PC-9 (cell line): ENCODE data around the gene PCDHGB2. TPM values are rescaled to one million over a fixed set of nuclear protein-coding genes. Genes with fewer than 3 reads are reported as not detected.
"Not testable (repeated sequence)": the region's sequence is repeated elsewhere in the genome, so short reads cannot be mapped to it uniquely, and the experiment has no call there.

ENCODE experiments used
- BruUV-seq: library from RNA; stranded (reverse); fragments of 400-500 nt; replicated peaks from 2 replicates; lab custom pipeline; 2021; lab: Mats Ljungman, UMichigan
- CTCF ChIA-PET: fragments of 300-600 bp; sonication (Branson Sonifier 250); formaldehyde crosslinking; loops from one replicate; lab custom pipeline; 2022; ENCODE audit warnings: antibody characterized with exemption; lab: Charles Lee
- POLR2A ChIA-PET: fragments of 300-600 bp; sonication (Branson Sonifier 250); formaldehyde crosslinking; loops from one replicate; lab custom pipeline; 2022; ENCODE audit warnings: antibody characterized with exemption; ENCODE audit not compliant: unreplicated experiment; lab: Charles Lee
- DNase-seq, 2 experiments: peaks; one replicate each; pipeline versions ENCODE4 v3.0.0 to v3.0.0-alpha.2; 2015 to 2022; ENCODE audit warnings: mixed read lengths in 1 of 2
- H2AFZ ChIP-seq: fragments of 200-600 bp; sonication (generic); 2 replicates; pipeline ENCODE4 v1.8.1; 2017; ENCODE audit warnings: antibody characterized with exemption
- H3F3A ChIP-seq: fragments of 200-600 bp; sonication (generic); 2 replicates; pipeline ENCODE4 v1.8.1; 2017; ENCODE audit warnings: antibody characterized with exemption, mild to moderate bottlenecking, low read depth; ENCODE audit not compliant: insufficient read depth
- H3K27ac ChIP-seq: fragments of 200-600 bp; sonication (generic); 2 replicates; pipeline ENCODE4 v1.6.1; 2016; ENCODE audit warnings: mixed run types
- H3K27me3 ChIP-seq: fragments of 200-600 bp; sonication (generic); 2 replicates; pipeline ENCODE4 v1.6.1; 2016; ENCODE audit warnings: low read depth, mixed run types; ENCODE audit not compliant: insufficient read depth
- H3K36me3 ChIP-seq: fragments of 200-600 bp; sonication (generic); 2 replicates; pipeline ENCODE4 v1.6.1; 2016; ENCODE audit warnings: low read depth, mixed run types
- H3K4me1 ChIP-seq: fragments of 200-600 bp; sonication (generic); replicated peaks from 2 replicates; pipeline ENCODE4 v1.6.1; 2016; ENCODE audit warnings: mixed run types; ENCODE audit not compliant: insufficient read depth
- H3K4me2 ChIP-seq: fragments of 200-600 bp; sonication (generic); 2 replicates; pipeline ENCODE4 v1.6.1; 2017; ENCODE audit warnings: mixed run types
- H3K4me3 ChIP-seq: fragments of 200-600 bp; sonication (generic); 2 replicates; pipeline ENCODE4 v1.6.1; 2016; ENCODE audit warnings: mixed run types
- H3K79me2 ChIP-seq: fragments of 200-600 bp; sonication (generic); 2 replicates; pipeline ENCODE4 v1.6.1; 2017; ENCODE audit warnings: low read depth, mixed run types
- H3K9me2 ChIP-seq: fragments of 200-600 bp; sonication (generic); 2 replicates; pipeline ENCODE4 v1.8.1; 2017; ENCODE audit warnings: mild to moderate bottlenecking; ENCODE audit not compliant: insufficient read depth
- H3K9me3 ChIP-seq: fragments of 200-600 bp; sonication (generic); 2 replicates; pipeline ENCODE4 v1.8.1; 2016; ENCODE audit warnings: low read depth; ENCODE audit not compliant: insufficient read depth
- H4K20me1 ChIP-seq: fragments of 200-600 bp; sonication (generic); 2 replicates; pipeline ENCODE4 v1.8.1; 2017; ENCODE audit not compliant: insufficient read depth
- EZH2 ChIP-seq: fragments of 200-600 bp; sonication (generic); IDR thresholded peaks from 2 replicates; pipeline ENCODE4 v1.8.0; 2017; ENCODE audit warnings: antibody characterized with exemption, low read depth
- intact Hi-C: fragments of 100-400 bp; cut with micrococcal nuclease; formaldehyde crosslinking; loops from one replicate; pipeline ENCODE4 v1.10.0; 2022; ENCODE audit not compliant: unreplicated experiment
- total RNA-seq: library from RNA; stranded (reverse); gene quantifications from 2 replicates; pipeline ENCODE4 v1.2.3, GENCODE V29; 2021
- TF ChIP-seq, protein P1 (sequence below): fragments of 200-600 bp; sonication (generic); conservative IDR thresholded peaks from 2 replicates; pipeline ENCODE4 v1.6.1; 2017; ENCODE audit warnings: mixed run types, antibody characterized with exemption, mild to moderate bottlenecking, moderate library complexity

PCDHGB2 gene
- total RNA-seq, 1 experiment from 2014 or later, result 0.28 TPM

DNA sequence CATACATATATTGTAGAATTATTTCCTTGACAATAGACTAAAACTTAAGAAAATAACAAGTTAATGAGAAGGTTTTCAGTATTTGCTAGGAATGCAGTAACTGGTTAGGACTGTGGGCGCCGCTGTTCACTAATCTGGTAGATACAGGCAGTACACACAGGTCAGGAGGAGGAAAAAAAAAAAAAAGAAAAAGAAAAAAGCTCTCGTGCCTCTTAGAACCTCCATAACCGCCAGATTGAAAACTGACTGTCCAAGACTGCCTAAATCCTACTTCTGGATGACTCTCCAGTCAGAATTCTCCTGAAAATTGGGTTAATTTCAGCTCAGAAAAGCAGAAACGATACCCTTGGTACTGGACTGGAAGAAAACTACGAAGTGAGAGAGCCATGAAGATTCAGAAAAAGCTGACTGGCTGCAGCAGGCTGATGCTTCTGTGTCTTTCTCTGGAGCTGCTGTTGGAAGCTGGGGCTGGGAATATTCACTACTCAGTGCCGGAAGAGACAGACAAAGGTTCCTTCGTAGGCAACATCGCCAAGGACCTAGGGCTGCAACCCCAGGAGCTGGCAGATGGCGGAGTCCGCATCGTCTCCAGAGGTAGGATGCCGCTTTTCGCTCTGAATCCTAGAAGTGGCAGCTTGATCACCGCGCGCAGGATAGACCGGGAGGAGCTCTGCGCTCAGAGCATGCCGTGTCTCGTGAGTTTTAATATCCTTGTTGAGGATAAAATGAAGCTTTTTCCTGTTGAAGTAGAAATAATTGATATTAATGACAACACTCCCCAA is 29.3 kb upstream of the PCDHGB2 start, which contains the start of gene PCDHGA1:
Gene PCDHGA1 (plus strand): TSS at position 216 of the 782 bp plus-strand sequence.
- CTCF ChIA-PET, result interaction anchor here (0.6 to 1.2 kb wide), 7 partner anchors 10 to 245 kb away, joined by 3 to 6 read pairs (median 3); partner anchors contain the start of genes PCDHGB3 and TAF7
- no TSS peak for BruUV-seq

DNA sequence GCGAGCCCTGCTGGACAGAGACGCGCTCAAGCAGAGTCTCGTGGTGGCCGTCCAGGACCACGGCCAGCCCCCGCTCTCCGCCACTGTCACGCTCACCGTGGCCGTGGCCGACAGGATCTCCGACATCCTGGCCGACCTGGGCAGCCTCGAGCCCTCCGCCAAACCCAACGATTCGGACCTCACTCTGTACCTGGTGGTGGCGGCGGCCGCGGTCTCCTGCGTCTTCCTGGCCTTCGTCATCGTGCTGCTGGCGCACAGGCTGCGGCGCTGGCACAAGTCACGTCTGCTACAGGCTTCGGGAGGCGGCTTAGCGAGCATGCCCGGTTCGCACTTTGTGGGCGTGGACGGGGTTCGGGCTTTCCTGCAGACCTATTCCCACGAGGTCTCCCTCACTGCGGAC is 27.2 kb upstream of the PCDHGB2 start:
- H2AFZ ChIP-seq, CTCF ChIA-PET, H3K4me3 ChIP-seq, H3K27ac ChIP-seq, H3K79me2 ChIP-seq, H3K4me2 ChIP-seq, H3K9me3 ChIP-seq, H3K36me3 ChIP-seq, DNase-seq, BruUV-seq, H3F3A ChIP-seq, H3K27me3 ChIP-seq, H3K4me1 ChIP-seq, H3K9me2 ChIP-seq, H4K20me1 ChIP-seq, POLR2A ChIA-PET, intact Hi-C loops: not testable (repeated sequence)

More for the DNA sequence above, 29.3 kb upstream of the PCDHGB2 start, which contains the start of gene PCDHGA1:
- H3K79me2 ChIP-seq, result no peaks in the 10 kb centered on the region
- 0 out of 2 replicates have a peak, but pooled peaks cover 5% of the 10 kb centered on the region for H3K4me1 ChIP-seq
- no peaks in the 10 kb centered on the region for H3K36me3 ChIP-seq
- no peak within 1 kb of the TSS; the same call in 1 of the 2 replicates for H3K4me3 ChIP-seq
- no peaks in the 10 kb centered on the region; the same call in 1 of the 2 replicates for H3K27me3 ChIP-seq
- no peaks in the 10 kb centered on the region for H3K9me3 ChIP-seq
- POLR2A ChIA-PET, result interaction anchor here (0.7 kb wide), 1 partner anchor 9 kb away, joined by 3 read pairs; no protein-coding TSS in a partner anchor
- H3K4me2 ChIP-seq, result peak within 1 kb of the TSS; percentile 51
- H4K20me1 ChIP-seq, result no peaks in the 10 kb centered on the region
- intact Hi-C loops, result no loop called here
- H3K27ac ChIP-seq, result no peak within 1 kb of the TSS
- peak in 1 of 2 experiments; percentile 35 for DNase-seq
- no peaks in the 10 kb centered on the region for H3K9me2 ChIP-seq
- TF ChIP-seq EZH2, result no peak
- TF ChIP-seq, protein P1, sequence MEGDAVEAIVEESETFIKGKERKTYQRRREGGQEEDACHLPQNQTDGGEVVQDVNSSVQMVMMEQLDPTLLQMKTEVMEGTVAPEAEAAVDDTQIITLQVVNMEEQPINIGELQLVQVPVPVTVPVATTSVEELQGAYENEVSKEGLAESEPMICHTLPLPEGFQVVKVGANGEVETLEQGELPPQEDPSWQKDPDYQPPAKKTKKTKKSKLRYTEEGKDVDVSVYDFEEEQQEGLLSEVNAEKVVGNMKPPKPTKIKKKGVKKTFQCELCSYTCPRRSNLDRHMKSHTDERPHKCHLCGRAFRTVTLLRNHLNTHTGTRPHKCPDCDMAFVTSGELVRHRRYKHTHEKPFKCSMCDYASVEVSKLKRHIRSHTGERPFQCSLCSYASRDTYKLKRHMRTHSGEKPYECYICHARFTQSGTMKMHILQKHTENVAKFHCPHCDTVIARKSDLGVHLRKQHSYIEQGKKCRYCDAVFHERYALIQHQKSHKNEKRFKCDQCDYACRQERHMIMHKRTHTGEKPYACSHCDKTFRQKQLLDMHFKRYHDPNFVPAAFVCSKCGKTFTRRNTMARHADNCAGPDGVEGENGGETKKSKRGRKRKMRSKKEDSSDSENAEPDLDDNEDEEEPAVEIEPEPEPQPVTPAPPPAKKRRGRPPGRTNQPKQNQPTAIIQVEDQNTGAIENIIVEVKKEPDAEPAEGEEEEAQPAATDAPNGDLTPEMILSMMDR, result peak; percentile 66; the same call in 1 of the 2 replicates
- 0 out of 2 replicates have a peak within 1 kb of the TSS, but pooled peaks have one; percentile 15 for H2AFZ ChIP-seq
- no peaks in the 10 kb centered on the region for H3F3A ChIP-seq

DNA sequence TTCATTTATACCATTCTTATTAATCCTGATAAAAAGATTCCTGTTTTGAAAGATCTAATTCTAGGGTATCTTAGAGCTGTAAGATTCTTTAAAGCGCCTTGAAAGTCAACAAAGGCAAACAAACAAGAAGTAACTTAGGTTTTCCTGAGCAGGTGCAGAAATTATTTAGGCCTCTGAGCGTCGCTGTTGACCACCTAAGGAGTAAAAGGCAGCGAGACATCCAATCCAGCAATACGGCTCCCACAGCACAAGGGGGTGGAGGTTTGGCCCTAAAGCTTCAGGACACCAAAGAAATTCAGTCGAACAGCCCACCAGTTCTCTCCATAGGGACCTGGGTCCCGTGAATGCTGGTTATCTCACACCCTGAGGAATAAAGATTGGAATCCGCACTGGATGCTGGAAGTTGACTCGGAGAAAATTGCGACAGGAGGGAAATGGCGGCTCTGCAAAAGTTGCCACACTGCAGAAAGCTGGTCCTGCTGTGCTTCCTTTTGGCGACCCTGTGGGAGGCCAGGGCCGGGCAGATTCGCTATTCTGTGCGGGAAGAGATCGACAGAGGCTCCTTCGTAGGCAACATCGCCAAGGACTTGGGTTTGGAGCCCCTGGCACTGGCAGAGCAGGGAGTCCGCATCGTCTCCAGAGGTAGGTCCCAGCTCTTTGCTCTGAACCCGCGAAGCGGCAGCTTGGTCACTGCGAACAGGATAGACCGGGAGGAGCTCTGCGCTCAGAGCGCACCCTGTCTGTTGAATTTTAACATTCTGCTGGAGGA is 21.1 kb upstream of the PCDHGB2 start, which contains the start of gene PCDHGA2:
Gene PCDHGA2 (plus strand): TSS at position 223 of the 769 bp plus-strand sequence.
- Histone ChIP-seq H3K36me3 (no peaks in the 10 kb centered on the region), H2AFZ (no peak within 1 kb of the TSS; the same call in 1 of the 2 replicates), H3K27ac (no peak within 1 kb of the TSS), H4K20me1 (no peaks in the 10 kb centered on the region), H3K4me3 (no peak within 1 kb of the TSS), H3K4me2 (no peak within 1 kb of the TSS), H3K27me3 (no peaks in the 10 kb centered on the region), H3F3A (no peaks in the 10 kb centered on the region), H3K79me2 (no peaks in the 10 kb centered on the region), H3K4me1 (0 out of 2 replicates have a peak, but pooled peaks cover 5% of the 10 kb centered on the region), H3K9me2 (no peaks in the 10 kb centered on the region), H3K9me3 (peaks cover 4% of the 10 kb centered on the region; the same call in 1 of the 2 replicates)
- DNase-seq, result peak in 1 of 2 experiments; percentile 19
- BruUV-seq, result no TSS peak
- POLR2A ChIA-PET, result interaction anchor here (0.7 kb wide), 1 partner anchor 74 kb away, joined by 3 read pairs; the partner anchor contains the start of gene PCDHGA10
- intact Hi-C loops, result no loop called here
- CTCF ChIA-PET, result interaction anchor here (0.6 kb wide), 1 partner anchor 183 kb away, joined by 3 read pairs; no protein-coding TSS in a partner anchor
- TF ChIP-seq, protein P1, result peak; percentile 58
- TF ChIP-seq EZH2, result no peak

DNA sequence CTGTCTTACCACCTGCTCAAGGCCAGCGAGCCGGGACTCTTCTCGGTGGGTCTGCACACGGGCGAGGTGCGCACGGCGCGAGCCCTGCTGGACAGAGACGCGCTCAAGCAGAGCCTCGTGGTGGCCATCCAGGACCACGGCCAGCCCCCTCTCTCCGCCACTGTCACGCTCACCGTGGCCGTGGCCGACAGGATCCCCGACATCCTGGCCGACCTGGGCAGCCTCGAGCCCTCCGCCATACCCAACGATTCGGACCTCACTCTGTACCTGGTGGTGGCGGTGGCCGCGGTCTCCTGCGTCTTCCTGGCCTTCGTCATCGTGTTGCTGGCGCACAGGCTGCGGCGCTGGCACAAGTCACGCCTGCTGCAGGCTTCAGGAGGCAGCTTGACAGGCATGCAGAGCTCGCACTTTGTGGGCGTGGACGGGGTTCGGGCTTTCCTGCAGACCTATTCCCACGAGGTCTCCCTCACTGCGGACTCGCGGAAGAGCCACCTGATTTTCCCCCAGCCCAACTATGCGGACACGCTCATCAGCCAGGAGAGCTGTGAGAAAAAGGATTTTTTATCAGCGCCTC is 18.9 kb upstream of the PCDHGB2 start:
- H3K79me2 ChIP-seq, H3K9me3 ChIP-seq, H3K9me2 ChIP-seq, H3K27me3 ChIP-seq, H3K4me1 ChIP-seq, H3F3A ChIP-seq, H3K4me2 ChIP-seq, POLR2A ChIA-PET, H4K20me1 ChIP-seq, DNase-seq, H3K27ac ChIP-seq, BruUV-seq, H2AFZ ChIP-seq, H3K36me3 ChIP-seq, H3K4me3 ChIP-seq, intact Hi-C loops: not testable (repeated sequence)
- CTCF ChIA-PET, result interaction anchor here (0.6 kb wide), 1 partner anchor 10 kb away, joined by 4 read pairs; the partner anchor contains the start of gene PCDHGA1
